ENCODE measurements around the gene C19orf67. TPM values are rescaled to one million over a fixed set of nuclear protein-coding genes. Genes with fewer than 3 reads are reported as not detected.

Gene C19orf67
- total RNA-seq, 1 experiment from 2014 or later = not detected

Other genes with a start within 250 kb of the C19orf67 start
- not detected in 2 replicates for gene NANOS3, start 208.6 kb downstream of the C19orf67 start, total RNA-seq (2014; rRNA removed; shearing (Covaris generic))
- 2.3 and 5.3 TPM in 2 replicates for gene BRME1, start 179.7 kb downstream of the C19orf67 start, total RNA-seq (2014; rRNA removed; shearing (Covaris generic))
- 13.5 and 14.9 TPM in 2 replicates for gene CC2D1A, start 179.6 kb downstream of the C19orf67 start, total RNA-seq (2014; rRNA removed; shearing (Covaris generic))
- 2.9 and 4.9 TPM in 2 replicates for gene PODNL1, start 147.4 kb downstream of the C19orf67 start, total RNA-seq (2014; rRNA removed; shearing (Covaris generic))
- 13.8 and 14.2 TPM in 2 replicates for gene DCAF15, start 133.3 kb downstream of the C19orf67 start, total RNA-seq (2014; rRNA removed; shearing (Covaris generic))
- 1.1 and 2.0 TPM in 2 replicates for gene RFX1, start 79.5 kb downstream of the C19orf67 start, total RNA-seq (2014; rRNA removed; shearing (Covaris generic))
- gene RLN3, start 57.6 kb downstream of the C19orf67 start, total RNA-seq (2014; rRNA removed; shearing (Covaris generic)) = not detected in 2 replicates
- gene IL27RA, start 54.0 kb downstream of the C19orf67 start, total RNA-seq (2014; rRNA removed; shearing (Covaris generic)) = 13.9 and 15.0 TPM in 2 replicates
- gene PALM3, start 23.7 kb downstream of the C19orf67 start, total RNA-seq (2014; rRNA removed; shearing (Covaris generic)) = 1.4 and 2.0 TPM in 2 replicates
- 0.35 and 3.3 TPM in 2 replicates for gene MISP3, start 13.0 kb downstream of the C19orf67 start, total RNA-seq (2014; rRNA removed; shearing (Covaris generic))
- 20.0 and 21.8 TPM in 2 replicates for gene SAMD1, start 5.0 kb upstream of the C19orf67 start, total RNA-seq (2014; rRNA removed; shearing (Covaris generic))
- gene PRKACA, start 32.0 kb upstream of the C19orf67 start, total RNA-seq (2014; rRNA removed; shearing (Covaris generic)) = 36.9 and 48.1 TPM in 2 replicates
- gene ASF1B, start 50.8 kb upstream of the C19orf67 start, total RNA-seq (2014; rRNA removed; shearing (Covaris generic)) = 77.7 and 77.8 TPM in 2 replicates
- 5.2 and 10.9 TPM in 2 replicates for gene ADGRL1, start 120.4 kb upstream of the C19orf67 start, total RNA-seq (2014; rRNA removed; shearing (Covaris generic))